ENCODE data around the gene PSMG3.
"Not testable (repeated sequence)": the region's sequence is repeated elsewhere in the genome, so short reads cannot be mapped to it uniquely, and the experiment has no call there.

PSMG3 gene

GRCh38 chr7:1534330-1535099 lies 35.3 kb downstream of the PSMG3 start:
- no peak for DNase-seq (ENCODE audit: low read depth in 2 of 2)

- no peak for DNase-seq (ENCODE audit: low read depth in 2 of 2)
Observed at GRCh38 chr7:1533547-1534329, 36.1 kb downstream of the PSMG3 start.

- DNase-seq (ENCODE audit: low read depth in 2 of 2), result no peak
Observed at GRCh38 chr7:1533255-1533546, 36.6 kb downstream of the PSMG3 start.

- peak; percentile 24 to 31 for DNase-seq (ENCODE audit: low read depth in 2 of 2)
Observed at GRCh38 chr7:1532456-1533254, 37.2 kb downstream of the PSMG3 start.

GRCh38 chr7:1531979-1532455 lies 37.8 kb downstream of the PSMG3 start:
- DNase-seq (ENCODE audit: low read depth in 2 of 2), result no peak

GRCh38 chr7:1531263-1531978 lies 38.4 kb downstream of the PSMG3 start:
- DNase-seq (ENCODE audit: low read depth in 2 of 2), result no peak

GRCh38 chr7:1530946-1531262 lies 38.9 kb downstream of the PSMG3 start:
- no peak for DNase-seq (ENCODE audit: low read depth in 2 of 2)

- DNase-seq (ENCODE audit: low read depth in 2 of 2), result no peak
Observed at GRCh38 chr7:1529383-1530116, 40.3 kb downstream of the PSMG3 start.

- no peak for DNase-seq (ENCODE audit: low read depth in 2 of 2)
Observed at GRCh38 chr7:1526271-1526754, 43.5 kb downstream of the PSMG3 start.

- DNase-seq (ENCODE audit: low read depth in 2 of 2), result no peak
Observed at GRCh38 chr7:1525409-1525808, 44.4 kb downstream of the PSMG3 start.

- no peak for DNase-seq (ENCODE audit: low read depth in 2 of 2)
Observed at GRCh38 chr7:1523844-1524243, 46.0 kb downstream of the PSMG3 start.

GRCh38 chr7:1523208-1523607 lies 46.6 kb downstream of the PSMG3 start:
- DNase-seq (ENCODE audit: low read depth in 2 of 2), result no peak

- DNase-seq (ENCODE audit: low read depth in 2 of 2), result no peak
Observed at GRCh38 chr7:1521456-1521855, 48.4 kb downstream of the PSMG3 start.

GRCh38 chr7:1520539-1521234 lies 49.1 kb downstream of the PSMG3 start:
- DNase-seq (ENCODE audit: low read depth in 2 of 2), result no peak

GRCh38 chr7:1519322-1519922 lies 50.4 kb downstream of the PSMG3 start:
- DNase-seq (ENCODE audit: low read depth in 2 of 2), result not testable (repeated sequence)

Data from stimulated activated CD8-positive, alpha-beta memory T cell treated with anti-CD3 and anti-CD28 coated beads, Interleukin-7, amount 100 ng/mL, for 1 hour (primary cell).